ENCODE measurements around the gene RARG. TPM values are rescaled to one million over a fixed set of nuclear protein-coding genes. Genes with fewer than 3 reads are reported as not detected.
"Not testable (repeated sequence)": the region's sequence is repeated elsewhere in the genome, so short reads cannot be mapped to it uniquely, and the experiment has no call there.

RARG gene
- polyA plus RNA-seq, 4 donors: 32.3 to 73.8 (median 38.9) TPM

DNA sequence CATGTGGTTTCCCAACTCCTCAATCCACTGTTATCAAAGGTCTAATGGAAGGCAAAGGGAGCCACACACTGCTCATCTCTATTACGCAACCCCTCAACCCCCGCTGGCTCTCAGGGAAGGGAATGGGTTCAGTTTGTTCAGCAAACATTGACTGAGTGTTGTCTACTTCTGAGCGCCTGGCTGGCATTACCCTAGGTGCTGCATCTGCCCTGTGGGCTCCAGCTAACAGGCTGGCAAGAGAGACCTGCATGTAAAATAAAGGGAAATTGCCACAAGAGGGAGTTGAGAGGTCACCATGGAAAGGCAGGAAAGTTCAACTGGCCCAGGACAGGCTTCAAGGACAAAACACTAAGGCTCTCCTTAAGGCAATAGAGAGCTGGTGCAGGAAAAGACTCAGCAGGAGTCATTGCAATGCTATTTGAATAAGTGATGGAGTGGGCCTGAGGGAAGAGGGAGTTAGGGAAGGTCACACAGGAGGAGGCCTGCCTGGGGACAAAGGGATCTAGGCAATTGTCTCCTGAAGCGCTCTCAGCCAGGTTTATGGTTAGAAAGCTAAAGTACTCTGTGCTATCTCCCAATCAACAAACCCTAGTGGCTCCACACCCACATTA lies 57.0 kb downstream of the RARG start:
- DNase-seq (ENCODE audit: low read depth in 4 of 4, low spot score in 3 of 4): no peak

DNA sequence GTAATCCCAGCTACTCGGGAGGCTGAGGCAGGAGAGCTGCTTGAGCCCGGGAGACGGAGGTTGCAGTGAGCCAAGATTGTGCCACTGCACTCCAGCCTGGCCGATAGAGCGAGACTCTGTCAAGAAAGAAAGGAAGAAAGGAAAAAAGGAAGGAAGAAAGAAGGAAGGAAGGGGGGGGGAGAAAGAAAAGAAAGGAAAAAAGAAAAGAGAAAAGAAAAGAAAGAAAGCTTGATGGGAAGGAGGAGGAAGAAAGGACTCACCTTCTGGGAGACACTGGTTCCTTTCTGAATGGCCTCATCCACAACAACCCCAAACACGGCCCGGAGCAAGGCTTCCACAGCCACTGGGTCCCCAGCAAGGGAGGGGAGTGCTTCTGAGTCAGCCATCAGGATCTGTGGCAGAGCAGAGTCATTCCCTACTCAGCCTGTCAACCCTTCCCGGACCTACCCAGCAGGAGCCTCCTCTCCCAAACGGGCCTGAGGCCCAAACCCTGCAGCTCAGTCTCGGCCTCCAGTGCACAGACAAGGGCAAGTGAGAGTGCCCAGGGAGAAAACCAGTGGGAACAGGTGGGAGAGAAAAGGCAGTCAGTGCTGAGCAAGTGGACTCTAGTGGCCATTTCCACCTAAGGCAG lies 58.8 kb downstream of the RARG start:
- no peak for DNase-seq (ENCODE audit: low read depth in 4 of 4, low spot score in 3 of 4)

DNA sequence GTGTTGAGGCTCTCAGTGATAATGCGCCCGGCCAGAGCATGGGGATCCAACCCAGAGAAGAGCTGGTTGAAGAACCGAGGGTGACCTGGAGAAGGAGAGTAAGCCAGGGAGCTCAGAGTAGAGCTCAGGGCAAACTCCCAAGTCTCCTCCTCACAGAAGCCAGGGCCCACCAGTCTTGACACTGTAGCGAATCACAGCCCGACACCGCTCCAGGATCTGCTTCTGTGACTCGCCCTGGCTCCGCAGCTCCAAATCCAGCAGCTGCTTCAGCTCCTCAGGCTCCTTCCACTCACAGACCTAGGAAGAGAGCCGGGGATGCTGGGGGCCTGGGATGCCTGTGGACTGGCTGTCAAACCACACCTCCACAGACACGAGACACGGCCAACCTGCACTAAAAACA lies 59.7 kb downstream of the RARG start:
- DNase-seq (ENCODE audit: low read depth in 4 of 4, low spot score in 3 of 4): no peak

- DNase-seq (ENCODE audit: low read depth in 4 of 4, low spot score in 3 of 4): no peak
Measured at GRCh38 chr12:53171725-53172329, 60.2 kb downstream of the RARG start.

GRCh38 chr12:53170876-53171724 lies 60.9 kb downstream of the RARG start:
- DNase-seq (ENCODE audit: low read depth in 4 of 4, low spot score in 3 of 4): no peak

GRCh38 chr12:53170215-53170614 lies 61.8 kb downstream of the RARG start:
- DNase-seq (ENCODE audit: low read depth in 4 of 4, low spot score in 3 of 4): no peak

GRCh38 chr12:53169644-53170043 lies 62.4 kb downstream of the RARG start:
- DNase-seq (ENCODE audit: low read depth in 4 of 4, low spot score in 3 of 4): no peak

DNA sequence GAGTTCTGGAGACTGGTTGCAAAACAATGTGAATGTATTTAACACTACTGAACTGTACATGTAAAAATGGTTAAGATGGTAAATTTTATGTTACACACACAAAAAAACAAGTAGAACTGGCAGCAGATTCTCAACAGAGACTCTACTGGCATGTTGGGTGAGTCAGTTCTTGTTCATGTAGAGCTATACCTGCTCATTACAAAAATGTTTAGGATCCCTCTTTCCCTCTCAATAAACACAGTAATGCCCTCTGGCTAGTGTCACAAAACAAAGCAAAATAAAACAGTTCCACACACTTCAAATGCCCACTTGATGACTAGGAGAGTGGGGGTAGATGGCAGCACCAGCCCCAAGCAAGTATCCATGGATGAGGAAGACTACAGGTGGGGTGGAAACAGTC lies 65.2 kb downstream of the RARG start:
- no peak for DNase-seq (ENCODE audit: low read depth in 4 of 4, low spot score in 3 of 4)

GRCh38 chr12:53163008-53163407 lies 69.0 kb downstream of the RARG start:
- DNase-seq (ENCODE audit: low read depth in 4 of 4, low spot score in 3 of 4): not testable (repeated sequence)

GRCh38 chr12:53161119-53161911 lies 70.7 kb downstream of the RARG start:
- no peak for DNase-seq (ENCODE audit: low read depth in 4 of 4, low spot score in 3 of 4)

- DNase-seq (ENCODE audit: low read depth in 4 of 4, low spot score in 3 of 4): no peak
Measured at GRCh38 chr12:53160673-53161072, 71.3 kb downstream of the RARG start.

Other genes starting within 250 kb of the RARG start
- 100 to 1,000 TPM; 470 to 530 (median 505) TPM for gene EIF4B, start 225.8 kb downstream of the RARG start, polyA plus RNA-seq (ENCODE audit: insufficient read length in 4 of 4)
- gene TNS2, start 182.1 kb downstream of the RARG start, polyA plus RNA-seq (ENCODE audit: insufficient read length in 4 of 4): 100 to 1,000 TPM in 3 of 4 donors, 10 to 100 TPM in 1; 90.5 to 142 (median 127) TPM
- 10 to 100 TPM; 17.2 to 28.6 (median 19.0) TPM for gene SPRYD3, start 152.8 kb downstream of the RARG start, polyA plus RNA-seq (ENCODE audit: insufficient read length in 4 of 4)
- gene IGFBP6, start 134.5 kb downstream of the RARG start, polyA plus RNA-seq (ENCODE audit: insufficient read length in 4 of 4): 100 to 1,000 TPM in 1 of 4 donors, 10 to 100 TPM in 3; 14.0 to 241 (median 19.8) TPM
- 1 to 10 TPM in 2 of 4 donors, under 1 TPM in 2; 0.72 to 1.3 (median 1.1) TPM for gene SOAT2, start 128.7 kb downstream of the RARG start, polyA plus RNA-seq (ENCODE audit: insufficient read length in 4 of 4)
- gene ZNF740, start 51.5 kb downstream of the RARG start, polyA plus RNA-seq (ENCODE audit: insufficient read length in 4 of 4): 10 to 100 TPM; 53.2 to 76.4 (median 67.8) TPM
- gene CSAD, start 51.3 kb downstream of the RARG start, polyA plus RNA-seq (ENCODE audit: insufficient read length in 4 of 4): 100 to 1,000 TPM in 1 of 4 donors, 10 to 100 TPM in 3; 32.9 to 117 (median 70.5) TPM
- 1 to 10 TPM in 2 of 4 donors, under 1 TPM in 2; 0.86 to 2.4 (median 1.1) TPM for gene ITGB7, start 25.0 kb downstream of the RARG start, polyA plus RNA-seq (ENCODE audit: insufficient read length in 4 of 4)
- gene ESPL1, start 36.1 kb upstream of the RARG start, polyA plus RNA-seq (ENCODE audit: insufficient read length in 4 of 4): 10 to 100 TPM in 2 of 4 donors, 1 to 10 TPM in 2; 8.1 to 14.3 (median 9.2) TPM
- gene PFDN5, start 63.3 kb upstream of the RARG start, polyA plus RNA-seq (ENCODE audit: insufficient read length in 4 of 4): 100 to 1,000 TPM; 546 to 729 (median 657) TPM
- 10 to 100 TPM; 37.7 to 56.1 (median 48.6) TPM for gene MYG1, start 67.5 kb upstream of the RARG start, polyA plus RNA-seq (ENCODE audit: insufficient read length in 4 of 4)
- 10 to 100 TPM; 60.7 to 89.4 (median 76.2) TPM for gene AAAS, start 89.4 kb upstream of the RARG start, polyA plus RNA-seq (ENCODE audit: insufficient read length in 4 of 4)
- gene SP7, start 104.1 kb upstream of the RARG start, polyA plus RNA-seq (ENCODE audit: insufficient read length in 4 of 4): under 1 TPM; 0.17 to 0.27 (median 0.24) TPM
- gene SP1, start 148.0 kb upstream of the RARG start, polyA plus RNA-seq (ENCODE audit: insufficient read length in 4 of 4): 10 to 100 TPM; 76.7 to 82.3 (median 79.3) TPM
- under 1 TPM; 0.16 to 0.63 (median 0.53) TPM for gene AMHR2, start 191.6 kb upstream of the RARG start, polyA plus RNA-seq (ENCODE audit: insufficient read length in 4 of 4)
- gene PRR13, start 209.5 kb upstream of the RARG start, polyA plus RNA-seq (ENCODE audit: insufficient read length in 4 of 4): 100 to 1,000 TPM in 3 of 4 donors, 10 to 100 TPM in 1; 67.9 to 183 (median 175) TPM
- 1,000 to 10,000 TPM in 3 of 4 donors, 100 to 1,000 TPM in 1; 796 to 1,179 (median 1,079) TPM for gene PCBP2, start 219.9 kb upstream of the RARG start, polyA plus RNA-seq (ENCODE audit: insufficient read length in 4 of 4)